ENCODE results near the gene GON7.
"Not testable (repeated sequence)": the region's sequence is repeated elsewhere in the genome, so short reads cannot be mapped to it uniquely, and the experiment has no call there.

The GON7 gene

DNA sequence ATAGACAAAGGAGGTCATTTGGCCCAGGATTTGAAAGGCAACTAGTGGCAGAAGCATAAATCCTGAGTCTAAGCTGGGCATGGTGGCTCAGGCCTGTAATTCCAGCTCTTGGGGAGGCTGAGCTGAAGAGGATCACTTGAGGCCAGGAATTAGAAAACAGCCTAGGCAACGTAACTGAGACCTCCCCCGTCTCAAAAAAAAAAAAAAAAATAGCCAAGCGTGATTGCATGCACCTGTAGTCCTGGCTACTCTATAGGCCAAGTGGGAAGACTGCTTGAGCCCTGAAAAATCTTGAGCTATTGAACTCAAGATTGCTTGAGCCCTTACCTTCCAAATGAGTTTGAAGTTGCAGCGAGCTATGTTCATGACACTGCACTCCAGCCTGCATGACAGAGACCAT lies 7.8 kb downstream of the GON7 start:
- no peak for DNase-seq

DNA sequence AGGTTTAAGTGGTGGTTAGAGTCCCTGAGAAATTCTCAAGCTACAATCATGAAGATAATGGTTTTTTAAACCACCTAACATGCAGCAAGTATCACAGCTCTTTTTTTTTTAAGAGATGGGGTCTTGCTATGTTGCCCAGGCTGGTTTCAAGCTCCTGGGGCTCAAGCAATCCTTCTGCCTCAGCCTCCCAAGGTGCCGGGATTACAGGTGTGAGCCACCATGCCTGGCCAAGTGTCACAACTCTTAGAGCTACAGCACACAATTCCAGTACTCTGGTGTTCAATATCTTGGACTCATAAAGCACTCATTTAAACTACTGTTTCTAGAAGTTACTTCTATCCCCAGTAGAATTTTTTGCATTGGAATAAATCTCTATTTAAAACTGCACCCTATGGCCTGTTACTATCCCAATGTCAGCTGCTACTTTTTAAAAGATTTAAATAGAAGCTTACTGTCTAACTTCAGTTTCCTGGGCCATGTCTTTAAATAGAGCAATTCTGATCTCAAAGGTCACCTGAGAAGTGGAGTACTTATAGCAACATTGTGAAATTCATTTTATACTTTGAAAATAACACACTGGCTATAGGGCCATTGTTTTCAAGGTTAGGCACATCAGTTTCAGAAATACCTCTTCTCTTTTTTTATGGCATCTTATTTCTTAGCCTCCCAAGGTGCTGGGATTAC lies 11.4 kb downstream of the GON7 start:
- DNase-seq, result no peak

DNA sequence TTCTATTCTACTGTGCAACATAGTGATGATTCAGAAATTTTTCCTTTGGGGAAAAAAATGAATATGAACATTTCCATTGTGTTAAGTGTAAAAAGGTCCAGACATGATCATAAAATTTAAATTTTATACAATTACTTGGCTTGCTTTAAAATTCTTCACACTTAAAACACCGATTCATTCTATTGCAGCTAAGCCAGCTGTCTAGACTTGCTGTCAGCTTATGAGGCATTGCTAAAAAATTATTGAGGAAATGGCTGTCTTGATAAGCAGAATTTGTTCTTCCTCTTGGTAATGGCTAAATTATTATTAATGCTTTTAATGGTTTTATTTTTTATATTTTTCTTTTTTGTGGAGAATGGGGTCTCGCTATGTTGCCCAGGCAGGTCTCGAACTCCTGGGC lies 19.9 kb downstream of the GON7 start:
- no peak for DNase-seq

DNA sequence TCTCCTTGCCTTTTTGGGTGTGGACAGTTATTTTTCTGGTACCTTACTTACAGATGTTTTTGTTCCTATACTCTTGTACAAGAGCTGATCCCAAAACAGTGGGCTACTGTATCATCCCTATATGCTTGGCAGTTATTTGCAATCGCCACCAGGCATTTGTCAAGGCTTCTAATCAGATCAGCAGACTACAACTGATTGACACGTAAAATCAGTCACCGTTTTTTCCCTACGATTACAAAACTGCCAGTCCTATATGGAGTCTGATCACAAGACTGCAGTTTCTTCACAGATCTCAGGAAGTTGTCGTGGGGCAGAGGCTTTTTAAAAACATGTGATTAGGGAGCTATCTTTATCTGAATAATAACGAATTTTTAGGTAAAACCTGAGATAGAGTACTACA lies 20.4 kb downstream of the GON7 start:
- DNase-seq, result no peak

DNA sequence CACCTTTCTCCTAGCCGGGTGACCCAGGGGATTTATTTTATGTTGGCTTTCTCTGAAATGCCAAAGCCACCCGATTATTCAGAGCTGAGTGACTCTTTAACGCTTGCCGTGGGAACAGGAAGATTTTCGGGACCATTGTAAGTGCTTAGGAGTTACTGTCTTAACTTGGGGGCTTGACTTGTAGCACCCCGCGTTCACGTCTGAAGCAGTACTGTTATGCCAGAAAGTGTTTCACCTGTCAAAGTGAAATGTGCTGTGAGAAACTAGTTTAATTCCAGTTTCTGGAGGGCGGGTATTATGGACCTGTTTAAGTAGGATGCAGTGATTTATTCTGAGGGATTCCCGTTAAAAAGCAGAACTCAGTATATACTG lies 21.5 kb downstream of the GON7 start:
- no peak for DNase-seq

DNA sequence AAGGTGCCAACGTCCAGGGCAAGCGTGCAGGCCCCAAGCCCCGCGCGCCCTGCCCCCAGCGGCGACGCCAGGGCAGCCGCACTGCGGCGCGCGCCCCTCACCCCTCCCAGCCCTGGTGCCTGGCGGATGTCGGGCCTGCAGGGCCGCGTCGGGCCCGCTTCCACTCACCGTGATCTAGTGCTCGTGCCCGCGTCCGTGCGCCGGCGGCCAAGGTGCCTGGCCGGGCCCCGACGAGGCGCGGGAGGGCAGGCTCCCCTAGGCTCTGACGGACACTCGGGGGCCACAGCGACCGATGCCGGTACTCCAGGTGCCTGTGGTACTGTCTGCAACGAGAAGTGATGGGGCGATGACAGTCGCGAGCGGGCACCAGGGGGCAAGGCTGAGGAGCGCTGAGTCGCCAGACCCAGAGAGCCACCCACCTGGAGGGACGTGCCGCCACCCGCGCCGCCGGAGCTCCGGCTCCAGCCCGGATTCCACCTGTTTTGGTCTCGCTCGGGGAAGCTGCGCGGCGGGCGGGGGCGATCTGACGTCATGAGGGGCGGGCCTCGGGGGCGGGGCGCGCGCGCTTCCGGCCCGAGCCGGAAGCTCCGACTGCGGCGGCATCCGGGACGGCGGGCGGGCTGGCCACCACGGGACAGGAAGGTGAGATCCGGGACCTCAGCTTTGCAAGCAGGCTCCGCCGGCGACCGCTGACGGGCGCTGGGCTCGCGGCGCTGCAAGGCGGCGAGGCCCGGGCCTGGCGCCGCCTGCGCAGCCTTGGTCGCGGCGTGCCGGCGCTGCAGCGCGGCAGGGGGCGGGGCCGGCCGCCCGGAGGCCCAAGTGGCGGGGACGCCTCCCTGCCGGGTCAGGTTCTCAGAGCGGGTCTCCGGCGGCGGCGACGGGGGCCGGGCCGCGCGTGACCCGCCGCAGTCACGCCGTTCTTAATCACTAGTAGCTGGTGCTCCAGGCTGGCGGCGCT lies 22.2 kb downstream of the GON7 start, which contains the start of the genes LYSET and MOAP1:
TSS of gene LYSET (plus strand) at position 927 of the 958 bp plus-strand sequence. CDS start 89 bp downstream, outside the sequence.
TSS of gene MOAP1 (minus strand) at position 507 of the 958 bp plus-strand sequence. CDS start 655 bp downstream, outside the sequence.
- DNase-seq, result peak; percentile 93

DNA sequence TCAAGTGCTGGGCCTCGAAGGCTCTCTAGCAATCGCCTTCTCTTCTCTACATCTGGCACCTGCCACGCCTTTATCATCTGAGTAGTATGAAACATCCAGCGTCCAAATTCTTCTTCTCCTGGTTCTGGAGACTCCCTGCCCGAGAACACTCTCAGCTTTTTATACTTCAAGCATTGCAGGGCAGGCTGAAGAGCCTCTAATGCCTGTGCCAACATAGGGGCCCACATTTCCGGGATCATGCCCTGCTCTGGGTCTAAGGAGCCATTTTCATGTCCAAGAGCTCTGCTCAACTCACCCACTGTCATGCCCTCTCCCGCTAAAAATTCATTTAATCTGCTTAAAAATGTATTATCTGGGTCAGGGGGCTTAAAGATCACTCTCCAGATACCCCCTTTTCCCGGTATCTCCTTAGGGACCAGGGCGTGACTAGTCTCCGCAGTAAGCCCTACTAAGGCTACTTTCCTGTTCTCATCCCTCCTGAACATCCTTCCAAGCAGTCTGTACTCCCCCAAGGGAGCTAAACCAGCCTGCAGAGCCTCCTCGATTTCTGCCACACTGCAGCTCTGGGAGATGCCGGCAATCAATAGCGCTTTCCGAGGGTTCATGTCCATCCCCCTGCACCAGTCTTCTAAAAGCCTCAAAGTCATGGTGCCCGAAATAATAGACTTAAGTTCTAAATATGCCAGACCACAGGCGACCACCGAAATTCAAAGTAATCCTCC lies 23.1 kb downstream of the GON7 start:
- no peak for DNase-seq

DNA sequence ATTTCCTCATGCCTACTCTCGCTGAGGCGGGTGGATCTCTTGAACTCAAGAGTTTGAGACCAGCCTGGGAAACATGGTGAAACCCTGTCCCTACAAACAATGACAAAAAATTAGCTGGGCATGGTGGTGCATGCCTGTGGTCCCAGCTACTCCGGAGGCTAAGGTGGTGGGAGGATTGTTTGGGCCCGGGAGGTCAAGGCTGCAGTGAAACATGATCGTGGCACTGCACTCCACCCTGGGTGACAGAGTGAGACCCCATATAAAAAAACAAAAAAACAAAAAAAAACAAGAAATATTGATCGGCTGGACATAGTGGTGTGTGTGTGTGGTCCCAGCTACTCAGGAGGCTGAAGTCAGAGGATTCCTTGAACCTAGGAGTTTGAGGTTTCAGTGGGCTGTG lies 31.4 kb downstream of the GON7 start:
- DNase-seq, result no peak

DNA sequence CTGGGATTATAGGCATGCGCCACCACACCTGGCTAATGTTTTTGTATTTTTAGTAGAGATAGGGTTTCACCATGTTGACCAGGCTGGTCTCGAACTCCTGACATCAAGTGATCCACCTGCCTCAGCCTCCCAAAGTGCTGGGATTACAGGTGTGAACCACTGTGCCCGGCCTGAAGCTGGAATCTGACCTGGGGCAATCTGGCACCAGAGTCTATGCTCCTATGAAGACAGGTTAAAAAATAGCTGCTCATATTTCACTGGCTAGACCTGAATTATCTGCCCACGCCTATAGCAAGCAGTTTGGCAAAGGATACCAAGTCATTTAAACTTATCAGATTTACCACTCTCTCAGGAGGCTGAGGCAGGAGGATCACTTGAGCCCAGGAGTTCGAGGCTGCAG lies 32.1 kb downstream of the GON7 start:
- not testable (repeated sequence) for DNase-seq

DNA sequence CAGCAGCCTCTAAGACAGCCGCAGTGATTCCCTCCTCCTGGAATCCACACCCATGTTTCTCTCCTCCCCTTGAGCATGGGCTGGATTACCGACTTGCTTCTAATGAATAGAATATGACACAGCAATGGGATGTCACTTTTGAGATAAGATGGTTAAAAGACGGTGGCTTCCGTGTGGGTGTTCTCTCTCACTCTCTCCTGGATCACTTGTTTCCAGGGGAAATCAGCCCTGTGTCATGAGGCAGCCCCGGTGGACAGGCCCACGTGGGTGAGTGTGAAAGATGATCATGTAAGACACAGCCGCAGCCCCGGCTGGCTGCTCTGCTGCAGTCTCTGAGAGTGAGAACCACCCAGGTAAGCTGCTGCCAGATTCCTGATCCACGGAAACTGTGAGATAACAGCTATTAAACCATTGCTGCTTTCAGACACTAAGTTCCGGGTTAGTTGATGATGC lies 32.9 kb downstream of the GON7 start:
- DNase-seq, result no peak

DNA sequence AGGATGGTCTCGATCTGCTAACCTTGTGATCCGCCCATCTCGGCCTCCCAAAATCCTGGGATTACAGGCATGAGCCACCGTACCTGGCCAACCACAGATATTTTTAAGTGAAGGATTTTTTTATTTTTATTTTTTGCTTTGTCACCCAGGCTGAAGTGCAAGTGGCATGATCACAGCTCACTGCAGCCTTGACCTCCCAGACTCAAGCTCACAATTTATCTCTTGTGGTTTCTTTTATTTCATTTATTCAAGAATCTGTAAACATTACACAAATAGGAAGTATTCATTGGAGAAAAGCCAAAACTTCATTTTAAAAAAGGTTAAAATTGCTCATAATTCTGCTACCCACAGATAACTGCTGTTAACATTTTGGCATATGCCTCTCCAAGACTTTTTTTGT lies 35.5 kb downstream of the GON7 start:
- no peak for DNase-seq

DNA sequence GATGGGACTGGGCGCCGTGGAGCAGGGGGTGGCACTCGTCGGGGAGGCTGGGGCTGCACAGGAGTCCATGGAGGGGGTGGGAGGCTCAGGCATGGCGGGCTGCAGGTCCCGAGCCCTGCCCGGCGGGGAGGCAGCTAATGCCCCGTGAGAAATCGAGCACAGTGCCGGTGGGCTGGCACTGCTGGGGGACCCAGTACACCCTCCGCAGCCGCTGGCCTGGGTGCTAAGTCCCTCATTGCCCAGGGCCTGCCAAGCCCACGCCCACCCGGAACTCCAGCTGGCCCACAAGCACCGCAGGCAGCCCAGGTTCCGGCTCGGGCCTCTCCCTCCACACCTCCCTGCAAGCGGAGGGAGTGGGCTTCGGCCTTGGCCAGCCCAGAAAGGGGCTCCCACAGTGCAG lies 36.7 kb downstream of the GON7 start:
- DNase-seq, result not testable (repeated sequence)

DNA sequence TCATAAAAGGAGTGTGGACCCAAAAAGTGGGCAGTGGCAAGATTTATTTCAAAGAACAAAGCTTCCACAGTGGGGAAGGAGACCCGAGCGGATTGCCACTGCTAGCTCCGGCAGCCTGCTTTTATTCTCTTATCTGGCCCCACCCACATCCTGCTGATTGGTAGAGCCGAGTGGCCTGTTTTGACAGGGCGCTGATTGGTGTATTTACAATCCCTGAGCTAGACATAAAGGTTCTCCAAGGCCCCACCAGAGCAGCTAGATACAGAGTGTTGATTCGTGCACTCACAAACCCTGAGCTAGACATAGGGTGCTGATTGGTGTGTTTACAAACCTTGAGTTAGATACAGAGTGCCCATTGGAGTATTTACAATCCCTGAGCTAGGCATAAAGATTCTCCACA lies 37.2 kb downstream of the GON7 start:
- not testable (repeated sequence) for DNase-seq

DNA sequence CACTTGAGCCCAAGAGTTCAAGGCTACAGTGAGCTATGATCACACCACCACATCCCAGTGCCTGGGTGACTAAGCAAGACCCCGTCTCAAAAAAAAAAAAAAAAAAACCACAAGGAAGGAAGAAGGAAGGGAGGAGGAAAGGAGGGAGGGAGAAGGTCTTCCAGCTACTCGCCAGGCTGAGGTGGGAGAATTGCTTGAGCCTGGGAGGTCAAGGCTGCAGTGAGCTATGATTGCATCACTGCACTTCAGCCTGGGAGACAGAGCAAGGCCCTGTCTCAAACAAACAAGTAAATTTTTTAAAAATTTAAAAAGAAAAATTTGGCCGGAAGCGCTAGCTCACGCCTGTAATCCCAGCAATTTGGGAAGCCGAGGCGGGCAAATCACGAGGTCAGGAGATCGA lies 38.3 kb downstream of the GON7 start:
- not testable (repeated sequence) for DNase-seq

DNA sequence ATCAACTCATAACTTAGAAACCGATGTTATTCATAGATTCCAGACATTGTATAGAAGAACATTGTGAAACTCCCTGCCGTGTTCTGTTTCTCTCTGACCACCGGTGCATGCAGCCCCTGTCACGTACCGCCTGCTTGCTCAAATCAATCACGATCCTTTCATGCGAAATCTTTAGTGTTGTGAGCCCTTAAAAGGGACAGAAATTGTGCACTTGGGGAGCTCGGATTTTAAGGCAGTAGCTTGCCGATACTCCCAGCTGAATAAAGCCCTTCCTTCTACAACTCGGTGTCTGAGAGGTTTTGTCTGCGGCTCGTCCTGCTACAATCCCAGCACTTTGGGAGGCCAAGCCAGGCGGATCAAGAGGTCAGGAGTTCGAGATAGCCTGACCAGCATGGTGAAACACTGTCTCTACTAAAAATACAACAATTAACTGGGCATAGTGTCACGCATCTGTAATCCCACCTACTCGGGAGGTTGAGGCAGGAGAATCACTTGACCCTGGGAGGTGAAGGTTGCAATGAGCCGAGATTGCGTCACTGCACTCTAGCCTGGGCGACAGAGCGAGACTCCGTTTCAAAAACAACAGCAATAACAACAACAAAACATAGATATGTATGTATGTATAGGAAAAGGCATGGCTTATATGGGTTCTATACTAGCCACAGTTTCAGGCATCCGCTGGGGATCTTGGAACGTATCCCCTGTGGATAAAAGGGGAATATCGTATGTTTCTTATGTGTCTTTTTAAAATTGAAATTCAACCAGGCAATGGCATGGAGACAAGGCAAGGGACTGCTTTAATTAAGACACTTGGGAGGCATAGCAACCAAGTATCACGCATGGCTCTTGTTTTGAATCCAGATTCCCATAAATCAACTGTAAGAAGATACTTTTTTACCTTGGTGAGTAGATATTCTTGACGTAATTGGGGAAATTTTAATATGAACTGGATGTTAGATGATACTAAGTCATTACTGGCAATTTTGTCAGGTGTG lies 41.3 kb downstream of the GON7 start:
- DNase-seq, result not testable (repeated sequence)

DNA sequence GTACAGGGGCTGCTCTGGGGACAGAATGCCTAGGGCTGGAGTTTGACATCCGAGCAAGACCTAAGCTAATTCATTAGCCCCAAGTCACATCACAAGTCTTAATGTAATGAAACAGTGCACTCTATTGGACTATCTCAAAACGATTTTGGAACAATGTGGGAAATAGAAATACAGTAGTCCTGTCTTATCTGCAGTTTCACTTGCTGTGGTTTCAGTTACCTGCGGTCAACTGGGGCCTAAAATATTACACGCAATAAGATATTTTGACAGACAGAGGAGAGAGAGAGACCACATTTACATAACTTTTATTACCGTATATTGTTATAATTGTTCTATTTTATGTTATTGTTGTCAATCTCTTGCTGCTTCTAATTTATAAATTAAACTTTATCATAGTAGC lies 43.3 kb downstream of the GON7 start:
- DNase-seq, result no peak

DNA sequence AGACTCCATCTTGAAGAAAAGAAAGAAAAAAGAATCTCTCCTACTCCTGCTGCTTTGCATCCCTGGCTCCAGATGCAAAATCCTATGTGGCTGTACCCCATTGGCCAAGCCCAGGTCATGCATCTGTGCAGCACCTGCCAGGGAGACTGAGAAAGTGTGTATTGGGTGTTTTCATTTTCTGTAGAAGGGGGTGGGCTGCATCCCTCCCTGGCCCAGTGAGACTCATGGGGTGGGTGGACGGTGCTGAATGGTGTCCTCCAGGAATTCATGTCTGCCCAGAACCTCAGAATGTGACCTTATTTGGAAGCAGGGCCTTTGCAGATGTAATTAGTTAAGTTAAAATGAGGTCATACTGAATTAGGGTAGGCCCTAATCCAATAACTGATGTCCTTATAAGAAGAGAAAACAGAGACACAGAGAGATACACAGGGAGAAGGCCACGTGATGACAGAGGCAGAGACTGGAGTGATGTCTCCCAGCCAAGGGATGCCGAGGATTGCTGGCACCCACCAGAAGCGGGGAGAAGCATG lies 45.4 kb downstream of the GON7 start:
- DNase-seq, result no peak

DNA sequence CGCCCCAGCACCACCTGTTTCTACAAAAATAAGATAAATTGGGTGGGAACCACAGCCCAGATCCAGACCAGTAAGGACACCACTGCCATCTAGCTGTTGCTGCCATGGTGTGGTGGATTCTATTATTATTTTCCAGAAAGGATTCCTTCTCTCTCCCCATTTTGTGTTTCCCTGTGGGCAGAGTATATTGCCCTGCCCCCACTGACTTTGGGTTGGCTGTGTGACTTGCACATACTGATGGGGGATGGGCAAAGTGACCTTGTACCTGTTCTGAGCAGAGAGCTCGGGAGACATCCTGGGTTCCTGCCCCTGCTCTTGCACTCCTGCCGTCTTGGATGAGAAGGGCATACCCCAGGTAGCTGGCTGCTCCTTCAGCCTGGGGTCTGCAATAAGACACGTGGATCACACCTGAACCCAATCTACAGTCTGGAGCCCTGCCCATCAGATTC lies 46.5 kb downstream of the GON7 start:
- no peak for DNase-seq

DNA sequence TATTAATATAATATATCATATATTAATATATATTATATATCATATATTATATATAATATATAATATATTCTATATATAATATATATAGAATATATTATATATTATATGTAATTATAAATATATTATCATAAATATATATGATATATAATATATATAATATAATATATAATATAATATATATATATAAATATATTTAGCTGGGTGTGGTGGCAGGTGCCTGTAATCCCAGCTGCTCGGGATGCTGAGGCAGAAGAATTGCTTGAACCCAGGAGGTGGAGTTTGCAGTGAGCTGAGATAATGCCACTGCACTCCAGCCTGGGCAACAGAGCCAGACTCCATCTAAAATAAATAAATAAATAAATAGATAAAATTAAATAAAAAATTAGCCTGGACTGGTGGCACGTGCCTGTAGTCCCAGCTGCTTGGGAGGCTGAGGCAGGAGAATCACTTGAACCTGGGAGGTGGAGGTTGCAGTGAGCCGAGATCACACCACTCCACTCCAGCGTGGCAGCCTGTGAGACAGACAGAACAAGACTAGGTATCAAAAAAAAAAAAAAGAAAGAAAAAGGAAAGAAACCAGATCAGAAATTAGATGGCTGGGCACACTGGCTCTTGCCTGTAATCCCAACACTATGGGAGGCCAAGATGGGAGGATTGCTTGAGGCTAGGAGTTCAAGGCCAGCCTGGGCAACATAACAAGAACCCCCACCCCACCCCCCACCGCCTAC lies 47.1 kb downstream of the GON7 start:
- DNase-seq, result not testable (repeated sequence)

DNA sequence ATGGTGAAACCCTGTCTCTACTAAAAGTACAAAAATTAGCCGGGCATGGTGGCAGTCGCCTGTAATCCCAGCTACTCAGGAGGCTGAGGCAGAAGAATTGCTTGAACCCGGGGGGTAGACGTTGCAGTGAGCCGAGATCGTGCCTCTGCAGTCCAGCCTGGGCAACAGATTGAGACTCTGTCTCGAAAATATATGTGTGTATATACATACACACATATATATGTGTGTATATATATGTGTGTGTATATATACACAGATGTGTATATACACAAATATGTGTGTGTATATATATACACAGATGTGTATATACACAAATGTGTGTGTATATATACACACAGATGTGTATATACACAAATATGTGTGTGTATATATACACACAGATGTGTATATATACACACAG lies 48.5 kb downstream of the GON7 start:
- not testable (repeated sequence) for DNase-seq

Measured in activated CD4-positive, alpha-beta T cell treated with anti-CD3 and anti-CD28 coated beads, Interleukin-2, Interleukin-6, amounts not matched to agents 100 ng/mL and 50 ng/mL, durations not matched to agents 16 hours and 8 hours (primary cell).